ENCODE results near the gene C3orf80. TPM values are rescaled to one million over a fixed set of nuclear protein-coding genes. Genes with fewer than 3 reads are reported as not detected.

Gene C3orf80
- total and polyA plus RNA-seq, 2 donors (not counting 1 experiment from before 2014, with no cell fraction given), result 0.02 to 0.33 TPM

- Histone ChIP-seq H3K4me1 (ENCODE audit: control insufficient read depth, extremely low read depth, insufficient read depth, low read length) (no peaks in the 10 kb centered on the region), H2AFZ (ENCODE audit: low read length) (no peak overlapping the region), H3K9me3 (ENCODE audit: control insufficient read depth, insufficient read depth, low read depth, low read length) (no peaks in the 10 kb centered on the region), H3K36me3 (ENCODE audit: control insufficient read depth, insufficient read depth, low read length) (no peaks in the 10 kb centered on the region), H3K27me3 (ENCODE audit: control insufficient read depth, insufficient read depth, low read length) (peaks cover 12% of the 10 kb centered on the region), H3K9ac (ENCODE audit: insufficient read depth, low read length) (no peak overlapping the region), H3K79me2 (ENCODE audit: control insufficient read depth, insufficient read depth, low read length) (no peaks in the 10 kb centered on the region), H3K4me3 (replicated peaks in 1 of 4; ENCODE audit: control extremely low read depth in 1 of 4, insufficient read depth in 1 of 4, low read depth in 3 of 4, low read length in 4 of 4) (no peak overlapping the region), H3K27ac (ENCODE audit: insufficient read depth, low read length) (no peak overlapping the region), H4K20me1 (ENCODE audit: control insufficient read depth, extremely low read depth, insufficient read depth, low read length) (no peaks in the 10 kb centered on the region), H3K4me2 (ENCODE audit: extremely low read depth, insufficient read depth, low read length) (no peak overlapping the region)
- no peak for DNase-seq (ENCODE audit: low read depth in 2 of 2)
- TF ChIP-seq CTCF (conservative IDR thresholded peaks at IDR 0.05 in 1 of 2, IDR thresholded peaks at IDR 0.05 in 1 of 2; ENCODE audit: low read depth in 1 of 2, low read length in 2 of 2) (no peak), EZH2 (IDR thresholded peaks at IDR 0.05; ENCODE audit: low read length, missing control alignments) (no peak)
Observed at GRCh38 chr3:160217675-160218074, 7.5 kb upstream of the C3orf80 start.

GRCh38 chr3:160218136-160218535, 7.1 kb upstream of the C3orf80 start:
- TF ChIP-seq CTCF (conservative IDR thresholded peaks at IDR 0.05 in 1 of 2, IDR thresholded peaks at IDR 0.05 in 1 of 2; ENCODE audit: low read depth in 1 of 2, low read length in 2 of 2) (no peak), EZH2 (IDR thresholded peaks at IDR 0.05; ENCODE audit: low read length, missing control alignments) (no peak)
- H3K9me3 ChIP-seq (ENCODE audit: control insufficient read depth, insufficient read depth, low read depth, low read length), result no peaks in the 10 kb centered on the region
- no peaks in the 10 kb centered on the region for H4K20me1 ChIP-seq (ENCODE audit: control insufficient read depth, extremely low read depth, insufficient read depth, low read length)
- peaks cover 14% of the 10 kb centered on the region for H3K27me3 ChIP-seq (ENCODE audit: control insufficient read depth, insufficient read depth, low read length)
- no peak overlapping the region for H3K4me2 ChIP-seq (ENCODE audit: extremely low read depth, insufficient read depth, low read length)
- no peaks in the 10 kb centered on the region for H3K36me3 ChIP-seq (ENCODE audit: control insufficient read depth, insufficient read depth, low read length)
- DNase-seq (ENCODE audit: low read depth in 2 of 2), result no peak
- no peak overlapping the region for H2AFZ ChIP-seq (ENCODE audit: low read length)
- H3K4me1 ChIP-seq (ENCODE audit: control insufficient read depth, extremely low read depth, insufficient read depth, low read length), result no peaks in the 10 kb centered on the region
- H3K27ac ChIP-seq (ENCODE audit: insufficient read depth, low read length), result no peak overlapping the region
- H3K4me3 ChIP-seq (replicated peaks in 1 of 4; ENCODE audit: control extremely low read depth in 1 of 4, insufficient read depth in 1 of 4, low read depth in 3 of 4, low read length in 4 of 4), result no peak overlapping the region
- H3K9ac ChIP-seq (ENCODE audit: insufficient read depth, low read length), result no peak overlapping the region
- H3K79me2 ChIP-seq (ENCODE audit: control insufficient read depth, insufficient read depth, low read length), result no peaks in the 10 kb centered on the region

- H3K27me3 ChIP-seq (ENCODE audit: control insufficient read depth, insufficient read depth, low read length), result peaks cover 25% of the 10 kb centered on the region
- no peaks in the 10 kb centered on the region for H3K9me3 ChIP-seq (ENCODE audit: control insufficient read depth, insufficient read depth, low read depth, low read length)
- H3K27ac ChIP-seq (ENCODE audit: insufficient read depth, low read length), result no peak overlapping the region
- DNase-seq (ENCODE audit: low read depth in 2 of 2), result no peak
- H3K4me2 ChIP-seq (ENCODE audit: extremely low read depth, insufficient read depth, low read length), result no peak overlapping the region
- no peak overlapping the region for H3K9ac ChIP-seq (ENCODE audit: insufficient read depth, low read length)
- TF ChIP-seq CTCF (conservative IDR thresholded peaks at IDR 0.05 in 1 of 2, IDR thresholded peaks at IDR 0.05 in 1 of 2; ENCODE audit: low read depth in 1 of 2, low read length in 2 of 2), result no peak
- TF ChIP-seq EZH2 (IDR thresholded peaks at IDR 0.05; ENCODE audit: low read length, missing control alignments), result no peak
- H3K4me1 ChIP-seq (ENCODE audit: control insufficient read depth, extremely low read depth, insufficient read depth, low read length), result no peaks in the 10 kb centered on the region
- no peaks in the 10 kb centered on the region for H3K79me2 ChIP-seq (ENCODE audit: control insufficient read depth, insufficient read depth, low read length)
- no peak overlapping the region for H2AFZ ChIP-seq (ENCODE audit: low read length)
- H3K36me3 ChIP-seq (ENCODE audit: control insufficient read depth, insufficient read depth, low read length), result no peaks in the 10 kb centered on the region
- H4K20me1 ChIP-seq (ENCODE audit: control insufficient read depth, extremely low read depth, insufficient read depth, low read length), result no peaks in the 10 kb centered on the region
- H3K4me3 ChIP-seq (replicated peaks in 1 of 4; ENCODE audit: control extremely low read depth in 1 of 4, insufficient read depth in 1 of 4, low read depth in 3 of 4, low read length in 4 of 4), result no peak overlapping the region
Observed at GRCh38 chr3:160220038-160220437, 5.2 kb upstream of the C3orf80 start.

Measured in fibroblast of lung (primary cell).